C4-2B (cell line): ENCODE data around the gene ATP6V1B1.

ENCODE experiments used
- ZFX ChIP-seq: fragments of 450-650 bp; IDR thresholded peaks from 2 replicates; pipeline ENCODE4 v1.6.1; 2017
- TF ChIP-seq, protein P1 (sequence below): fragments of 450-650 bp; conservative IDR thresholded peaks from 2 replicates; pipeline ENCODE4 v1.5.1; 2017; ENCODE audit warnings: mild to moderate bottlenecking

GRCh38 chr2:70887550-70888246 lies 48.0 kb upstream of the ATP6V1B1 start:
- TF ChIP-seq, protein P1, sequence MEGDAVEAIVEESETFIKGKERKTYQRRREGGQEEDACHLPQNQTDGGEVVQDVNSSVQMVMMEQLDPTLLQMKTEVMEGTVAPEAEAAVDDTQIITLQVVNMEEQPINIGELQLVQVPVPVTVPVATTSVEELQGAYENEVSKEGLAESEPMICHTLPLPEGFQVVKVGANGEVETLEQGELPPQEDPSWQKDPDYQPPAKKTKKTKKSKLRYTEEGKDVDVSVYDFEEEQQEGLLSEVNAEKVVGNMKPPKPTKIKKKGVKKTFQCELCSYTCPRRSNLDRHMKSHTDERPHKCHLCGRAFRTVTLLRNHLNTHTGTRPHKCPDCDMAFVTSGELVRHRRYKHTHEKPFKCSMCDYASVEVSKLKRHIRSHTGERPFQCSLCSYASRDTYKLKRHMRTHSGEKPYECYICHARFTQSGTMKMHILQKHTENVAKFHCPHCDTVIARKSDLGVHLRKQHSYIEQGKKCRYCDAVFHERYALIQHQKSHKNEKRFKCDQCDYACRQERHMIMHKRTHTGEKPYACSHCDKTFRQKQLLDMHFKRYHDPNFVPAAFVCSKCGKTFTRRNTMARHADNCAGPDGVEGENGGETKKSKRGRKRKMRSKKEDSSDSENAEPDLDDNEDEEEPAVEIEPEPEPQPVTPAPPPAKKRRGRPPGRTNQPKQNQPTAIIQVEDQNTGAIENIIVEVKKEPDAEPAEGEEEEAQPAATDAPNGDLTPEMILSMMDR: no peak
- no peak for TF ChIP-seq ZFX
